K562 (cell line): ENCODE data around the gene MADD. TPM values are rescaled to one million over a fixed set of nuclear protein-coding genes. Genes with fewer than 3 reads are reported as not detected.

ENCODE experiments used
- ARID1B ChIP-seq: fragments of 450-650 bp; IDR thresholded peaks from 2 replicates; pipeline ENCODE4 v1.6.1; 2016; ENCODE audit warnings: antibody characterized with exemption, mild to moderate bottlenecking, inconsistent platforms
- CBFA2T3 ChIP-seq: fragments of 450-650 bp; IDR thresholded peaks from 2 replicates; pipeline ENCODE4 v1.6.1; 2017
- EGR1 ChIP-seq: fragments of 450-650 bp; conservative IDR thresholded peaks from 2 replicates; pipeline ENCODE4 v1.6.1; 2017; ENCODE audit warnings: mild to moderate bottlenecking
- ELK3 ChIP-seq: fragments of 450-650 bp; formaldehyde crosslinking; IDR thresholded peaks from 2 replicates; pipeline ENCODE4 v1.4.0; 2020; ENCODE audit warnings: mild to moderate bottlenecking
- HDAC1 ChIP-seq, 2 experiments: fragments of 450-650 bp; IDR thresholded peaks; 2 replicates each; pipeline ENCODE4 v1.6.1; 2016 to 2017; ENCODE audit warnings: inconsistent platforms in 1 of 2, mild to moderate bottlenecking in 1 of 2, moderate library complexity in 1 of 2
- KDM1A ChIP-seq, 2 experiments: fragments of 450-650 bp; IDR thresholded peaks; 2 replicates each; pipeline ENCODE4 v1.6.1; 2016; ENCODE audit warnings: mild to moderate bottlenecking in 2 of 2
- MCM3 ChIP-seq: fragments of 450-650 bp; IDR thresholded peaks from 2 replicates; pipeline ENCODE4 v1.6.1; 2016
- NFIC ChIP-seq: fragments of 450-650 bp; IDR thresholded peaks from 2 replicates; pipeline ENCODE4 v1.6.1; 2017; ENCODE audit warnings: mild to moderate bottlenecking, inconsistent platforms
- PKNOX1 ChIP-seq: fragments of 450-650 bp; IDR thresholded peaks from 2 replicates; pipeline ENCODE4 v1.6.1; 2016
- SOX6 ChIP-seq: fragments of 450-650 bp; IDR thresholded peaks from 2 replicates; pipeline ENCODE4 v1.6.1; 2014; ENCODE audit warnings: mild to moderate bottlenecking
- ZBTB1 ChIP-seq: sonication (generic); formaldehyde crosslinking; IDR thresholded peaks from 2 replicates; pipeline ENCODE4 v1.8.1; 2023; ENCODE audit warnings: missing genetic modification reagents, low read depth, mild to moderate bottlenecking, borderline replicate concordance
- polyA plus RNA-seq, 8 experiments: library from polyadenylated mRNA; depleted of rRNA in 4 of 8; stranded (reverse) in 5 of 8; unstranded in 3 of 8; fragments of >200 nt; fragmentation: Nextera tagmentation in 2 of 8; fragmentation: Illumina TruSeq in 1 of 8; extraction: Ambion mirVana in 2 of 8; extraction: Trizol in 1 of 8; gene quantifications; 2 replicates each; pipeline versions ENCODE4 v1.2.1 to v1.2.3, GENCODE V29; 2011 to 2014; ENCODE audit warnings: inconsistent platforms in 1 of 8, missing spikeins in 1 of 8
- total RNA-seq, 7 experiments: library from RNA; depleted of rRNA in 6 of 7; stranded (reverse); fragments of >200 nt in 6 of 7; fragmentation: Illumina TruSeq in 2 of 7; extraction: Trizol in 2 of 7; gene quantifications; 2 replicates each; pipeline versions ENCODE4 v1.2.1 to v1.2.3, GENCODE V29; 2011 to 2021; ENCODE audit warnings: low replicate concordance in 1 of 7
- TF ChIP-seq, protein P1 (sequence below): IDR thresholded peaks from 2 replicates; pipeline ENCODE4 v1.6.1; 2011; ENCODE audit not compliant: insufficient read length; ENCODE audit errors: extremely low read depth
- TF ChIP-seq, protein P2 (sequence below): fragments of 250-450 bp; sonication (Bioruptor Pico); IDR thresholded peaks from 2 replicates; pipeline ENCODE4 v1.8.0; 2021; ENCODE audit warnings: mild to moderate bottlenecking, moderate library complexity

MADD gene
- total and polyA plus RNA-seq, 9 of the 15 experiments (the other 6 are each of a cell fraction or from before 2014, with no cell fraction given), result 0.68 to 57.6 (median 33.6) TPM

- peak; percentile 34; the same call in 1 of the 2 replicates for TF ChIP-seq PKNOX1
- peak; percentile 63 to 74 for TF ChIP-seq KDM1A (IDR thresholded peaks at IDR 0.05)
- TF ChIP-seq EGR1, result 0 out of 2 replicates have a peak, but pooled peaks have one; percentile 39
- TF ChIP-seq HDAC1 (IDR thresholded peaks at IDR 0.05), result peak in 1 of 2 experiments; percentile 52; a peak in 2 of 4 replicates
- TF ChIP-seq ARID1B, result peak; percentile 62
- TF ChIP-seq, protein P1, sequence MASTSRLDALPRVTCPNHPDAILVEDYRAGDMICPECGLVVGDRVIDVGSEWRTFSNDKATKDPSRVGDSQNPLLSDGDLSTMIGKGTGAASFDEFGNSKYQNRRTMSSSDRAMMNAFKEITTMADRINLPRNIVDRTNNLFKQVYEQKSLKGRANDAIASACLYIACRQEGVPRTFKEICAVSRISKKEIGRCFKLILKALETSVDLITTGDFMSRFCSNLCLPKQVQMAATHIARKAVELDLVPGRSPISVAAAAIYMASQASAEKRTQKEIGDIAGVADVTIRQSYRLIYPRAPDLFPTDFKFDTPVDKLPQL, result no peak
- peak; percentile 55; the same call in 1 of the 2 replicates for TF ChIP-seq SOX6
- peak; percentile 53 for TF ChIP-seq CBFA2T3
- TF ChIP-seq MCM3, result no peak
- TF ChIP-seq ELK3 (CRISPR knock-in tag), result no peak
- 0 out of 2 replicates have a peak, but pooled peaks have one; percentile 4 for TF ChIP-seq NFIC
- TF ChIP-seq, protein P2, sequence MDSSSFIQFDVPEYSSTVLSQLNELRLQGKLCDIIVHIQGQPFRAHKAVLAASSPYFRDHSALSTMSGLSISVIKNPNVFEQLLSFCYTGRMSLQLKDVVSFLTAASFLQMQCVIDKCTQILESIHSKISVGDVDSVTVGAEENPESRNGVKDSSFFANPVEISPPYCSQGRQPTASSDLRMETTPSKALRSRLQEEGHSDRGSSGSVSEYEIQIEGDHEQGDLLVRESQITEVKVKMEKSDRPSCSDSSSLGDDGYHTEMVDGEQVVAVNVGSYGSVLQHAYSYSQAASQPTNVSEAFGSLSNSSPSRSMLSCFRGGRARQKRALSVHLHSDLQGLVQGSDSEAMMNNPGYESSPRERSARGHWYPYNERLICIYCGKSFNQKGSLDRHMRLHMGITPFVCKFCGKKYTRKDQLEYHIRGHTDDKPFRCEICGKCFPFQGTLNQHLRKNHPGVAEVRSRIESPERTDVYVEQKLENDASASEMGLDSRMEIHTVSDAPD (CRISPR knock-in tag), result no peak
- TF ChIP-seq ZBTB1, result peak; percentile 86; the same call in 1 of the 2 replicates
Observed at GRCh38 chr11:47369676-47370075, 99.7 kb downstream of the MADD start (continued).
